HepG2 (cell line): ENCODE results near the gene ZNF547. TPM values are rescaled to one million over a fixed set of nuclear protein-coding genes. Genes with fewer than 3 reads are reported as not detected.
A peak's percentile ranks its signal among the peaks of the same experiment; 100 is the strongest.

Experiments
- ATAC-seq: fragments of 200-7000 bp; cut with Tn5 transposase; 3 replicates; pipeline ENCODE4 v1.9.1; 2020; ENCODE audit warnings: mild to moderate bottlenecking, moderate library complexity
- BruUV-seq: library from RNA; stranded (reverse); fragments of 400-500 nt; replicated peaks from 2 replicates; lab custom pipeline; 2021; lab: Mats Ljungman, UMichigan
- CTCF ChIA-PET: fragments of 300-600 bp; formaldehyde crosslinking; extraction: SDS; loops from one replicate; lab custom pipeline; 2021; ENCODE audit warnings: low total read pairs, inconsistent platforms, low intra/inter-chr PET ratio; lab: Yijun Ruan, JAX
- POLR2A ChIA-PET: fragments of 350-600 bp; sonication (Branson Sonifier 250); formaldehyde crosslinking; loops from one replicate; lab custom pipeline; 2020; ENCODE audit warnings: antibody characterized with exemption, inconsistent platforms; lab: Yijun Ruan, JAX
- DNase-seq: peaks from one replicate; pipeline ENCODE4 v3.0.0-alpha.2; 2015; ENCODE audit warnings: low spot score
- FAIRE-seq: peaks from 3 replicates; lab custom pipeline; 2011; peaks lifted over from hg19 to GRCh38; lab: Jason Lieb, UNC
- H2AFZ ChIP-seq: one replicate; pipeline ENCODE4 v1.6.1; 2011; ENCODE audit warnings: low read length, inconsistent platforms
- H3K27ac ChIP-seq: fragments of 300-600 bp; 3 replicates; pipeline ENCODE4 v1.8.0; 2011; ENCODE audit warnings: mixed run types, mild to moderate bottlenecking, mixed read lengths, low read length, inconsistent platforms; ENCODE audit not compliant: insufficient read depth; ENCODE audit errors: extremely low read length
- H3K27me3 ChIP-seq, 2 experiments: fragments of 200-600 bp in 1 of 2; 2 replicates in 1 of 2; 3 replicates in 1 of 2; pipeline versions ENCODE4 v1.6.0 to v1.8.0; 2011; ENCODE audit warnings: low read length in 2 of 2, mild to moderate bottlenecking in 2 of 2, moderate library complexity in 2 of 2, inconsistent platforms in 1 of 2; ENCODE audit not compliant: insufficient read depth in 2 of 2, control insufficient read depth in 1 of 2
- H3K36me3 ChIP-seq, 2 experiments: fragments of 200-600 bp in 1 of 2; replicated peaks in 1 of 2; 2 replicates in 1 of 2; 3 replicates in 1 of 2; pipeline versions ENCODE4 v1.5.1 to v1.8.0; 2011; ENCODE audit warnings: low read length in 2 of 2, inconsistent platforms in 1 of 2; ENCODE audit not compliant: insufficient read depth in 2 of 2, control insufficient read depth in 1 of 2
- H3K4me1 ChIP-seq: 2 replicates; pipeline ENCODE4 v1.5.1; 2012; ENCODE audit warnings: low read length, inconsistent platforms; ENCODE audit not compliant: insufficient read depth
- H3K4me2 ChIP-seq: 2 replicates; pipeline ENCODE4 v1.6.0; 2011; ENCODE audit warnings: low read depth, low read length, inconsistent platforms
- H3K4me3 ChIP-seq, 3 experiments: fragments of 200-600 bp in 1 of 3; sonication (generic), shearing (Covaris generic) in 1 of 3; replicated peaks in 1 of 3; 2 replicates each; pipeline ENCODE4 v1.5.1; 2011 to 2016; ENCODE audit warnings: low read length in 3 of 3, inconsistent platforms in 2 of 3, low read depth in 2 of 3, mild to moderate bottlenecking in 2 of 3, control low read depth in 1 of 3, mixed read lengths in 1 of 3; ENCODE audit not compliant: insufficient read depth in 1 of 3
- H3K79me2 ChIP-seq: one replicate; pipeline ENCODE4 v1.6.1; 2011; ENCODE audit warnings: low read length, inconsistent platforms; ENCODE audit not compliant: insufficient read depth
- H3K9ac ChIP-seq: 2 replicates; pipeline ENCODE4 v1.6.0; 2011; ENCODE audit warnings: mild to moderate bottlenecking, low read depth, low read length, inconsistent platforms; ENCODE audit not compliant: insufficient read depth
- H3K9me3 ChIP-seq: 2 replicates; pipeline ENCODE4 v1.5.1; 2012; ENCODE audit warnings: mild to moderate bottlenecking, low read length
- H4K20me1 ChIP-seq: 2 replicates; pipeline ENCODE4 v1.6.0; 2011; ENCODE audit warnings: inconsistent platforms, mild to moderate bottlenecking, low read length, moderate library complexity; ENCODE audit not compliant: insufficient read depth
- ATF1 ChIP-seq: IDR thresholded peaks from 2 replicates; pipeline ENCODE4 v1.6.1; 2016; ENCODE audit warnings: mild to moderate bottlenecking, control low read depth
- CBX2 ChIP-seq, 2 experiments: fragments of 200-600 bp in 1 of 2; sonication (generic); formaldehyde crosslinking in 1 of 2; IDR thresholded peaks; 2 replicates each; pipeline versions ENCODE4 v1.7.0 to v1.8.1; 2018 to 2022; ENCODE audit warnings: low read depth in 2 of 2, low read length in 1 of 2, mild to moderate bottlenecking in 1 of 2, missing genetic modification reagents in 1 of 2
- CCAR2 ChIP-seq: fragments of 200-400 bp; formaldehyde crosslinking; optimal IDR thresholded peaks from 2 replicates; pipeline ENCODE3; 2018; ENCODE audit warnings: low read depth, mild to moderate bottlenecking, low read length, moderate library complexity
- KLF15 ChIP-seq: sonication (generic); formaldehyde crosslinking; IDR thresholded peaks from 2 replicates; pipeline ENCODE4 v1.8.1; 2023; ENCODE audit warnings: borderline replicate concordance, mild to moderate bottlenecking, inconsistent platforms, missing genetic modification reagents, mixed read lengths
- MAF1 ChIP-seq: sonication (generic); formaldehyde crosslinking; IDR thresholded peaks from 2 replicates; pipeline ENCODE4 v1.5.0; 2020; ENCODE audit warnings: missing genetic modification reagents, borderline replicate concordance
- MXI1 ChIP-seq: IDR thresholded peaks from 3 replicates; pipeline ENCODE4 v1.6.1; 2012; ENCODE audit warnings: low read depth, low read length, inconsistent platforms, borderline replicate concordance
- NCOA1 ChIP-seq: sonication (generic); formaldehyde crosslinking; IDR thresholded peaks from 2 replicates; pipeline ENCODE4 v1.9.0; 2021; ENCODE audit warnings: missing genetic modification reagents
- NCOA2 ChIP-seq: sonication (generic); formaldehyde crosslinking; IDR thresholded peaks from 2 replicates; pipeline ENCODE4 v1.8.0; 2022; ENCODE audit warnings: inconsistent platforms
- PHF20 ChIP-seq: sonication (generic); formaldehyde crosslinking; IDR thresholded peaks from 2 replicates; pipeline ENCODE4 v1.5.0; 2020; ENCODE audit warnings: mild to moderate bottlenecking, missing genetic modification reagents
- SMAD1 ChIP-seq: sonication (generic); formaldehyde crosslinking; IDR thresholded peaks from 2 replicates; pipeline ENCODE4 v1.4.0; 2020; ENCODE audit warnings: missing genetic modification reagents, low read depth, mild to moderate bottlenecking, borderline replicate concordance
- SOX5 ChIP-seq: IDR thresholded peaks from 2 replicates; pipeline ENCODE4 v1.6.1; 2016; ENCODE audit warnings: borderline replicate concordance
- SRF ChIP-seq: IDR thresholded peaks from 2 replicates; pipeline ENCODE4 v1.6.1; 2011; ENCODE audit warnings: mild to moderate bottlenecking, low read depth, low read length, moderate library complexity
- TBX3 ChIP-seq: fragments of 450-650 bp; IDR thresholded peaks from 2 replicates; pipeline ENCODE4 v1.6.1; 2017; ENCODE audit warnings: antibody characterized with exemption, mild to moderate bottlenecking, inconsistent platforms, borderline replicate concordance
- ZFP41 ChIP-seq: sonication (generic); formaldehyde crosslinking; IDR thresholded peaks from 2 replicates; pipeline ENCODE4 v1.4.0; 2020; ENCODE audit warnings: mild to moderate bottlenecking, missing genetic modification reagents, borderline replicate concordance
- ZNF205 ChIP-seq: IDR thresholded peaks from 2 replicates; pipeline ENCODE4 v1.6.1; 2018; ENCODE audit warnings: missing biosample characterization, missing genetic modification reagents
- ZNF605 ChIP-seq: sonication (generic); formaldehyde crosslinking; IDR thresholded peaks from 2 replicates; pipeline ENCODE4 v1.8.0; 2022; ENCODE audit warnings: mild to moderate bottlenecking, missing genetic modification reagents
- WGBS: methylation state at CpG from one replicate; pipeline ENCODE4 v1.1.6; 2017; ENCODE audit warnings: low lambda C conversion rate; 5-methylcytosine and 5-hydroxymethylcytosine counted together
- in situ Hi-C: cut with HindIII; loops from 2 replicates; pipeline ENCODE4 v1.10.0; 2017; ENCODE audit warnings: low pct_unique_long_range_greater_than_20kb; ENCODE audit not compliant: extremely low pct_ligation_motif_present
- intact Hi-C: fragments of 100-400 bp; cut with micrococcal nuclease; formaldehyde crosslinking; loops from one replicate; pipeline ENCODE4 v1.10.0; 2022; ENCODE audit not compliant: unreplicated experiment
- polyA plus RNA-seq, 8 experiments: library from polyadenylated mRNA; depleted of rRNA in 3 of 8; stranded (reverse) in 7 of 8; unstranded in 1 of 8; fragments of >200 nt; fragmentation: Illumina TruSeq in 4 of 8; extraction: Trizol in 4 of 8; gene quantifications; 2 replicates each; pipeline versions ENCODE4 v1.2.1 to v1.2.3, GENCODE V29; 2011 to 2016; ENCODE audit warnings: low read depth in 4 of 8, missing spikeins in 1 of 8, mixed read lengths in 1 of 8; ENCODE audit not compliant: insufficient read depth in 1 of 8
- total RNA-seq, 5 experiments: library from RNA; depleted of rRNA; stranded (reverse); fragments of >200 nt; fragmentation: Illumina TruSeq; extraction: Trizol; gene quantifications; 2 replicates each; pipeline ENCODE4 v1.2.3, GENCODE V29; 2016; ENCODE audit warnings: low read depth in 1 of 5

ZNF547 gene
- total and polyA plus RNA-seq, 2 of the 13 experiments (the other 11 are each of a cell fraction or from before 2014, with no cell fraction given), result 2.0 to 2.6 TPM

GRCh38 chr19:57321116-57321515, 42.2 kb upstream of the ZNF547 start:
- no peak overlapping the region for H2AFZ ChIP-seq
- CTCF ChIA-PET, result no interaction called here

GRCh38 chr19:57321751-57322150, 41.6 kb upstream of the ZNF547 start:
- Histone ChIP-seq H3K79me2 (peaks cover 28% of the 10 kb centered on the region), H2AFZ (no peak overlapping the region), H3K4me3 (peak overlapping the region; percentile 84 to 91 (median 88); a peak in 5 of 6 replicates), H3K9ac (peak overlapping the region; percentile 93; the same call in 1 of the 2 replicates), H4K20me1 (no peaks in the 10 kb centered on the region), H3K27me3 (0 out of 5 replicates have a peak, but pooled peaks cover 0 to 1% of the 10 kb centered on the region in 2 experiments), H3K36me3 (peaks cover 14 to 30% of the 10 kb centered on the region in 2 experiments), H3K27ac (no peak overlapping the region), H3K4me2 (peak overlapping the region; percentile 79), H3K9me3 (no peaks in the 10 kb centered on the region), H3K4me1 (peaks cover 25% of the 10 kb centered on the region)
- intact Hi-C loops, result loop anchor here (5.0 kb wide), 1 partner anchor 41 kb away; the partner anchor contains the start of genes TRAPPC2B and ZNF547
- 84% methylated on average over 3 of the region's 3 CpGs for WGBS
- no TSS peak for BruUV-seq
- FAIRE-seq, result no peak
- ChIA-PET CTCF (no interaction called here), POLR2A (interaction anchor here (0.7 kb wide), 1 partner anchor 29 kb away, joined by 3 read pairs; the partner anchor contains the start of gene ZNF304)
- DNase-seq, result no peak
- in situ Hi-C loops, result no loop called here
- ATAC-seq, result no peak
- TF ChIP-seq NCOA2 (CRISPR knock-in tag) (no peak), ZNF205 (CRISPR knock-in tag) (no peak), ZFP41 (CRISPR knock-in tag) (no peak), SOX5 (CRISPR knock-in tag) (no peak), MAF1 (CRISPR knock-in tag) (no peak), TBX3 (no peak), KLF15 (CRISPR knock-in tag) (no peak), CCAR2 (no peak), MXI1 (no peak), PHF20 (no peak), SMAD1 (no peak), CBX2 (IDR thresholded peaks at IDR 0.05; ENCODE audit: low read depth, low read length) (no peak), CBX2 (CRISPR knock-in tag; IDR thresholded peaks at IDR 0.05; ENCODE audit: low read depth) (no peak), NCOA1 (CRISPR knock-in tag) (no peak), ZNF605 (CRISPR knock-in tag) (no peak)

More at GRCh38 chr19:57321116-57321515, 42.2 kb upstream of the ZNF547 start:
- peak overlapping the region; percentile 59 for H3K27ac ChIP-seq
- peak overlapping the region; percentile 79 for H3K4me2 ChIP-seq
- H3K4me1 ChIP-seq, result peaks cover 25% of the 10 kb centered on the region
- H3K9me3 ChIP-seq, result no peaks in the 10 kb centered on the region
- FAIRE-seq (no peak), ATAC-seq (no peak; the same call in 2 of the 3 replicates), DNase-seq (no peak)
- H3K27me3 ChIP-seq, result 0 out of 5 replicates have a peak, but pooled peaks cover 0 to 4% of the 10 kb centered on the region in 2 experiments
- peak overlapping the region; percentile 93 for H3K9ac ChIP-seq
- intact Hi-C loops, result loop anchor here (5.0 kb wide), 1 partner anchor 41 kb away; the partner anchor contains the start of genes TRAPPC2B and ZNF547
- in situ Hi-C loops, result no loop called here
- WGBS, result 18% methylated on average over 8 of the region's 8 CpGs
- peak overlapping the region; percentile 84 to 91 (median 88) for H3K4me3 ChIP-seq
- H4K20me1 ChIP-seq, result no peaks in the 10 kb centered on the region
- TF ChIP-seq SRF (peak; percentile 37; the same call in 1 of the 2 replicates), ATF1 (CRISPR knock-in tag) (no peak)
- no TSS peak for BruUV-seq
- POLR2A ChIA-PET, result interaction anchor here (0.7 kb wide), 1 partner anchor 30 kb away, joined by 3 read pairs; the partner anchor contains the start of gene ZNF304
- peaks cover 10 to 25% of the 10 kb centered on the region in 2 experiments for H3K36me3 ChIP-seq
- H3K79me2 ChIP-seq, result peaks cover 28% of the 10 kb centered on the region
